ENCODE data around the gene ZXDC. TPM values are rescaled to one million over a fixed set of nuclear protein-coding genes. Genes with fewer than 3 reads are reported as not detected.

The ZXDC gene
- total RNA-seq, 1 experiment from 2014 or later, result 55.4 TPM

GRCh38 chr3:126424751-126425150 lies 50.9 kb downstream of the ZXDC start:
- Histone ChIP-seq H3K79me2 (ENCODE audit: low read depth) (no peaks in the 10 kb centered on the region), H3K4me1 (replicated peaks; ENCODE audit: insufficient read depth) (peaks cover 8% of the 10 kb centered on the region; the same call in 1 of the 2 replicates), H3K4me3 (no peak overlapping the region), H3K27me3 (ENCODE audit: insufficient read depth, low read depth) (no peaks in the 10 kb centered on the region), H2AFZ (no peak overlapping the region), H3K4me2 (no peak overlapping the region), H3K27ac (no peak overlapping the region), H3K9me2 (ENCODE audit: insufficient read depth) (no peaks in the 10 kb centered on the region), H4K20me1 (ENCODE audit: insufficient read depth) (no peaks in the 10 kb centered on the region), H3K36me3 (ENCODE audit: low read depth) (no peaks in the 10 kb centered on the region), H3F3A (ENCODE audit: insufficient read depth, low read depth) (0 out of 2 replicates have a peak, but pooled peaks cover 4% of the 10 kb centered on the region), H3K9me3 (ENCODE audit: insufficient read depth, low read depth) (no peaks in the 10 kb centered on the region; the same call in 1 of the 2 replicates)
- DNase-seq, result no peak
- TF ChIP-seq CTCF (conservative IDR thresholded peaks at IDR 0.05) (no peak), EZH2 (IDR thresholded peaks at IDR 0.05; ENCODE audit: low read depth) (no peak)
- intact Hi-C loops (cut with micrococcal nuclease; ENCODE audit: unreplicated experiment), result no loop called here
- no TSS peak for BruUV-seq (replicated peaks)
- POLR2A ChIA-PET (ENCODE audit: unreplicated experiment), result no interaction called here
- CTCF ChIA-PET, result no interaction called here

GRCh38 chr3:126424039-126424717 lies 51.5 kb downstream of the ZXDC start:
- Histone ChIP-seq H3K9me2 (ENCODE audit: insufficient read depth) (no peaks in the 10 kb centered on the region), H3F3A (ENCODE audit: insufficient read depth, low read depth) (0 out of 2 replicates have a peak, but pooled peaks cover 4% of the 10 kb centered on the region), H3K4me1 (replicated peaks; ENCODE audit: insufficient read depth) (peaks cover 8% of the 10 kb centered on the region; the same call in 1 of the 2 replicates), H4K20me1 (ENCODE audit: insufficient read depth) (no peaks in the 10 kb centered on the region), H3K4me2 (no peak overlapping the region), H3K27ac (no peak overlapping the region), H3K36me3 (ENCODE audit: low read depth) (no peaks in the 10 kb centered on the region), H2AFZ (no peak overlapping the region), H3K79me2 (ENCODE audit: low read depth) (no peaks in the 10 kb centered on the region), H3K4me3 (no peak overlapping the region), H3K27me3 (ENCODE audit: insufficient read depth, low read depth) (no peaks in the 10 kb centered on the region), H3K9me3 (ENCODE audit: insufficient read depth, low read depth) (no peaks in the 10 kb centered on the region; the same call in 1 of the 2 replicates)
- POLR2A ChIA-PET (ENCODE audit: unreplicated experiment), result no interaction called here
- intact Hi-C loops (cut with micrococcal nuclease; ENCODE audit: unreplicated experiment), result no loop called here
- no TSS peak for BruUV-seq (replicated peaks)
- TF ChIP-seq EZH2 (IDR thresholded peaks at IDR 0.05; ENCODE audit: low read depth) (no peak), CTCF (conservative IDR thresholded peaks at IDR 0.05) (no peak)
- peak in 1 of 2 experiments; percentile 25 for DNase-seq
- CTCF ChIA-PET, result no interaction called here

- intact Hi-C loops (cut with micrococcal nuclease; ENCODE audit: unreplicated experiment), result no loop called here
These were observed 52.3 kb downstream of the ZXDC start for GRCh38 chr3:126423191-126424038.

More at GRCh38 chr3:126423191-126424038, 52.3 kb downstream of the ZXDC start:
- H3K36me3 ChIP-seq (ENCODE audit: low read depth), result no peaks in the 10 kb centered on the region
- no peak overlapping the region for H3K4me3 ChIP-seq
- no peak overlapping the region for H2AFZ ChIP-seq
- peaks cover 8% of the 10 kb centered on the region; the same call in 1 of the 2 replicates for H3K4me1 ChIP-seq (replicated peaks; ENCODE audit: insufficient read depth)
- no peak for DNase-seq
- POLR2A ChIA-PET (ENCODE audit: unreplicated experiment), result no interaction called here
- BruUV-seq (replicated peaks), result no TSS peak
- H3K79me2 ChIP-seq (ENCODE audit: low read depth), result no peaks in the 10 kb centered on the region
- H3K9me3 ChIP-seq (ENCODE audit: insufficient read depth, low read depth), result no peaks in the 10 kb centered on the region; the same call in 1 of the 2 replicates
- no peaks in the 10 kb centered on the region for H4K20me1 ChIP-seq (ENCODE audit: insufficient read depth)
- H3K4me2 ChIP-seq, result no peak overlapping the region
- TF ChIP-seq CTCF (conservative IDR thresholded peaks at IDR 0.05), result no peak
- TF ChIP-seq EZH2 (IDR thresholded peaks at IDR 0.05; ENCODE audit: low read depth), result no peak
- CTCF ChIA-PET, result no interaction called here
- no peaks in the 10 kb centered on the region for H3K9me2 ChIP-seq (ENCODE audit: insufficient read depth)
- no peak overlapping the region for H3K27ac ChIP-seq
- no peaks in the 10 kb centered on the region for H3K27me3 ChIP-seq (ENCODE audit: insufficient read depth, low read depth)
- 0 out of 2 replicates have a peak, but pooled peaks cover 4% of the 10 kb centered on the region for H3F3A ChIP-seq (ENCODE audit: insufficient read depth, low read depth)

Measured in PC-9 (cell line).